Astrocyte (in vitro differentiated cells and primary cell): ENCODE measurements around the gene PRKCH.

Experiments used
- CTCF ChIP-seq: IDR thresholded peaks from 2 replicates; pipeline ENCODE4 v1.5.1; 2011; ENCODE audit warnings: low read depth, mild to moderate bottlenecking, inconsistent platforms, low read length, moderate library complexity; ENCODE audit not compliant: insufficient read depth
- EZH2 ChIP-seq: IDR thresholded peaks from 2 replicates; pipeline ENCODE4 v1.6.1; 2012; ENCODE audit warnings: mild to moderate bottlenecking, low read length, inconsistent platforms; ENCODE audit not compliant: insufficient read depth

GRCh38 chr14:61547186-61548069, 226.0 kb downstream of the PRKCH start:
- TF ChIP-seq CTCF (no peak), EZH2 (no peak)
